ENCODE measurements around the gene CTRL.

The CTRL gene

GRCh38 chr16:67897231-67897630, 34.4 kb downstream of the CTRL start:
- DNase-seq (ENCODE audit: extremely low spot score, insufficient read length, low read depth) (no peak), FAIRE-seq (no peak)

- DNase-seq (ENCODE audit: extremely low spot score, insufficient read length, low read depth) (no peak), FAIRE-seq (no peak)
These were observed 37.8 kb downstream of the CTRL start for GRCh38 chr16:67893743-67894399.

- FAIRE-seq (peak; percentile 80), DNase-seq (ENCODE audit: extremely low spot score, insufficient read length, low read depth) (peak; percentile 99)
These were observed 38.5 kb downstream of the CTRL start, which contains the start of gene PSKH1 for GRCh38 chr16:67892899-67893742. PSKH1 (plus strand) TSS chr16:67893254; CDS start chr16:67908750, 15,496 bp downstream.

GRCh38 chr16:67892375-67892774, 39.3 kb downstream of the CTRL start:
- no peak for FAIRE-seq
- no peak for DNase-seq (ENCODE audit: extremely low spot score, insufficient read length, low read depth)

DNA sequence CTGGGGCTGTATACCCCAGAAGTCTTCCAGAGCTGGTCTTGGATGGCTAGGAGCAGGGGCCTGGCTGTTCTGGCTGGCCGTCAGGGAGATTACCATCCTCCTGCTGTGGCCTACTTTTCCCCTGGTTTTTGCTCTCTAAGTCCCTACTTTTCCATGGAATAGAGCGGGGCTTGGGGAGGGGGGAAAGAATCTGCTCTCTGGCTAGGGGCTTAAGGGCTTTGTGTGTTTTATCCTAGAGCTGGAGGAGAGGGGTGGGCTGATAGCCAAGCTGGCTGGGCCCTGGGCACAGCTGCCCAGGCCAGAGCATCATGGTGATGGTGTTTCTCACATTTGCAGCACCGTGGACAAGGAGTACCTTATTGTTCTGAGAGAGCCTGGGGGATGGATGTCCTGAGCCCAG, 43.3 kb downstream of the CTRL start:
- DNase-seq (ENCODE audit: extremely low spot score, insufficient read length, low read depth) (no peak), FAIRE-seq (no peak)

DNA sequence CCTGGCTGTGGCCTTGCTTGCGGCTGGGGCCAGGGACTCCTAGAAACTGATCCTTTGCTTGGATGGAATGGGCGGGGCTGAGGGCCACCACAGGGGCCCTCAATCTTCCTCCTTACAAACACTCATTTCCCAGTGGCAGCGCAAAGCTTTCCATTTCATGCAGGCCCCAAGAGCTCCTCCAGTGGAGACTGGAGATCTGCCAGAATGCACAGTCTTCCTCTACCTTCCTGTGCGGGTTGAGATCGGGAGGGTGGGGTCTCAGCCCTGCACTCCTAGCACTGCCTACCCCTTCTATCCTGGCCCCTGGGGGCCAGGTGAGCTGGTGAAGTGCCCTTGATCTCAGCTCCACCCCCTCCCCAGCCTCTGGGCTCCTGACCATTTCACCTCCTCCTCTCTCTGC, 45.3 kb downstream of the CTRL start:
- FAIRE-seq: no peak
- no peak for DNase-seq (ENCODE audit: extremely low spot score, insufficient read length, low read depth)

GRCh38 chr16:67885976-67886375, 45.7 kb downstream of the CTRL start:
- DNase-seq (ENCODE audit: extremely low spot score, insufficient read length, low read depth): no peak
- FAIRE-seq: no peak

- FAIRE-seq (no peak), DNase-seq (ENCODE audit: extremely low spot score, insufficient read length, low read depth) (no peak)
These were observed 46.1 kb downstream of the CTRL start for GRCh38 chr16:67885545-67885944.

GRCh38 chr16:67884684-67885083, 47.0 kb downstream of the CTRL start, which contains the start of gene NRN1L:
NRN1L (plus strand) TSS chr16:67884885; CDS start chr16:67884904, 19 bp downstream.
- no peak for FAIRE-seq
- no peak for DNase-seq (ENCODE audit: extremely low spot score, insufficient read length, low read depth)

- DNase-seq (ENCODE audit: extremely low spot score, insufficient read length, low read depth): peak; percentile 71
- FAIRE-seq: no peak
These were observed 47.8 kb downstream of the CTRL start for GRCh38 chr16:67883872-67884261.

GRCh38 chr16:67883146-67883871, 48.4 kb downstream of the CTRL start:
- FAIRE-seq (peak; percentile 67), DNase-seq (ENCODE audit: extremely low spot score, insufficient read length, low read depth) (no peak)

- FAIRE-seq (no peak), DNase-seq (ENCODE audit: extremely low spot score, insufficient read length, low read depth) (no peak)
These were observed 49.1 kb downstream of the CTRL start for GRCh38 chr16:67882374-67883145.

- no peak for FAIRE-seq
- no peak for DNase-seq (ENCODE audit: extremely low spot score, insufficient read length, low read depth)
These were observed 50.0 kb downstream of the CTRL start for GRCh38 chr16:67881621-67882161.

GRCh38 chr16:67880584-67880983, 51.1 kb downstream of the CTRL start:
- no peak for DNase-seq (ENCODE audit: extremely low spot score, insufficient read length, low read depth)
- no peak for FAIRE-seq

DNA sequence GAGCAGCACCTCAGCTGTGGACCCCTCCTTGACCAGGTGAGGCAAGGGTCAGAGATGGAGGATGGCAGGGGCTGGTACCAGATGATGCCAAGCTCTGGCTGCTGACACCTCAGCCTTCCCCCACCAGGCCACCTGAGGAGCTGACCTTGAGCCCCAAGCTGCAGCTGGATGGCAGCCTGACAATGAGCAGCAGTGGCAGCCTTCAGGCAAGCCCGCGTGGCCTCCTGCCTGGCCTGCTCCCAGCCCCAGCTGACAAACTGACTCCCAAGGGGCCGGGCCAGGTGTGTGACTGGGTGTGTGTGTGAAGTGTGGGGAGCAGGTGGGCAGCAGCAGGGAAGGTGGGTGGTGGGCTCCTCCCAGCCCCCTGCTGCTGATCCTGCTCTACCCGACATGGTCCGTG, 51.7 kb downstream of the CTRL start:
- no peak for DNase-seq (ENCODE audit: extremely low spot score, insufficient read length, low read depth)
- FAIRE-seq: no peak
